ENCODE results near the gene ALS2CL.

ALS2CL gene

GRCh38 chr3:46664971-46665762, 28.3 kb downstream of the ALS2CL start:
- DNase-seq (ENCODE audit: low spot score): no peak

- peak; percentile 11 for DNase-seq (ENCODE audit: low spot score)
These were observed 29.1 kb downstream of the ALS2CL start for GRCh38 chr3:46664188-46664970.

GRCh38 chr3:46663591-46664135, 29.8 kb downstream of the ALS2CL start:
- peak; percentile 25 for DNase-seq (ENCODE audit: low spot score)

GRCh38 chr3:46662771-46663551, 30.5 kb downstream of the ALS2CL start:
- no peak for DNase-seq (ENCODE audit: low spot score)

GRCh38 chr3:46661776-46662766, 31.4 kb downstream of the ALS2CL start:
- peak; percentile 18 for DNase-seq (ENCODE audit: low spot score)

GRCh38 chr3:46660543-46661523, 32.6 kb downstream of the ALS2CL start:
- DNase-seq (ENCODE audit: low spot score): peak; percentile 19

GRCh38 chr3:46660003-46660402, 33.5 kb downstream of the ALS2CL start:
- no peak for DNase-seq (ENCODE audit: low spot score)

GRCh38 chr3:46659285-46659684, 34.2 kb downstream of the ALS2CL start:
- no peak for DNase-seq (ENCODE audit: low spot score)

GRCh38 chr3:46656778-46657556, 36.5 kb downstream of the ALS2CL start:
- no peak for DNase-seq (ENCODE audit: low spot score)

- no peak for DNase-seq (ENCODE audit: low spot score)
These were observed 38.2 kb downstream of the ALS2CL start for GRCh38 chr3:46655271-46655670.

- no peak for DNase-seq (ENCODE audit: low spot score)
These were observed 42.4 kb downstream of the ALS2CL start for GRCh38 chr3:46651084-46651483.

GRCh38 chr3:46649436-46649835, 44.0 kb downstream of the ALS2CL start:
- DNase-seq (ENCODE audit: low spot score): no peak

GRCh38 chr3:46648096-46648495, 45.4 kb downstream of the ALS2CL start:
- DNase-seq (ENCODE audit: low spot score): no peak

GRCh38 chr3:46646700-46647099, 46.8 kb downstream of the ALS2CL start:
- DNase-seq (ENCODE audit: low spot score): no peak

- DNase-seq (ENCODE audit: low spot score): no peak
These were observed 49.8 kb downstream of the ALS2CL start for GRCh38 chr3:46643701-46644100.

GRCh38 chr3:46642971-46643370, 50.5 kb downstream of the ALS2CL start:
- no peak for DNase-seq (ENCODE audit: low spot score)

- DNase-seq (ENCODE audit: low spot score): no peak
These were observed 52.6 kb downstream of the ALS2CL start for GRCh38 chr3:46640927-46641326.

- no peak for DNase-seq (ENCODE audit: low spot score)
These were observed 54.3 kb downstream of the ALS2CL start for GRCh38 chr3:46639221-46639620.

GRCh38 chr3:46634856-46635255, 58.6 kb downstream of the ALS2CL start:
- DNase-seq (ENCODE audit: low spot score): no peak

All from D341Med (cell line).